ENCODE data around the gene CIRBP. TPM values are rescaled to one million over a fixed set of nuclear protein-coding genes. Genes with fewer than 3 reads are reported as not detected.

Gene CIRBP
- total and polyA plus RNA-seq, 2 of the 13 experiments (the other 11 are each of a cell fraction or from before 2014, with no cell fraction given), result 133 to 140 TPM

GRCh38 chr19:1259206-1259875 lies 9.8 kb upstream of the CIRBP start (continued):
- TF ChIP-seq ZNF609 (CRISPR knock-in tag; IDR thresholded peaks at IDR 0.05; ENCODE audit: borderline replicate concordance) (peak; percentile 82), ZKSCAN5 (CRISPR knock-in tag; IDR thresholded peaks at IDR 0.05) (no peak), SOX5 (CRISPR knock-in tag; IDR thresholded peaks at IDR 0.05; ENCODE audit: borderline replicate concordance) (peak; percentile 47; the same call in 1 of the 2 replicates), ZBTB39 (CRISPR knock-in tag; IDR thresholded peaks at IDR 0.05) (no peak), SALL1 (CRISPR knock-in tag; IDR thresholded peaks at IDR 0.05) (peak; percentile 82), ZNF879 (CRISPR knock-in tag; IDR thresholded peaks at IDR 0.05) (no peak), HOMEZ (CRISPR knock-in tag; IDR thresholded peaks at IDR 0.05; ENCODE audit: low read depth) (no peak), ZNF260 (CRISPR knock-in tag; IDR thresholded peaks at IDR 0.05; ENCODE audit: borderline replicate concordance, low read depth) (no peak), MAFG (CRISPR knock-in tag; IDR thresholded peaks at IDR 0.05) (no peak), CREBL2 (CRISPR knock-in tag; IDR thresholded peaks at IDR 0.05; ENCODE audit: borderline replicate concordance) (no peak), ZNF17 (CRISPR knock-in tag; IDR thresholded peaks at IDR 0.05) (no peak), ZSCAN20 (CRISPR knock-in tag; IDR thresholded peaks at IDR 0.05; ENCODE audit: borderline replicate concordance) (no peak), CEBPB (IDR thresholded peaks at IDR 0.05; ENCODE audit: borderline replicate concordance, low read depth, low read length) (no peak), MYPOP (CRISPR knock-in tag; IDR thresholded peaks at IDR 0.05) (peak; percentile 76), KAT2B (IDR thresholded peaks at IDR 0.05; ENCODE audit: borderline replicate concordance, low read depth, low read length) (no peak), IRX3 (CRISPR knock-in tag; IDR thresholded peaks at IDR 0.05; ENCODE audit: borderline replicate concordance, low read depth) (no peak; the same call in 1 of the 2 replicates), ZNF501 (CRISPR knock-in tag; IDR thresholded peaks at IDR 0.05) (peak; percentile 70; the same call in 1 of the 2 replicates)
- TF ChIP-seq, protein P1, sequence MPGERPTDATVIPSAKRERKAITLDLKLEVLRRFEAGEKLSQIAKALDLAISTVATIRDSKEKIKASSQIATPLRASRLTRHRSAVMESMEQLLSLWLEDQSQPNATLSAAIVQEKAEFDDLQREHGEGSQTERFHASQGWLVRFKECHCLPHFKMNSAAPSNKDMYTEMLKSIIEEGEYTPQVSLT (CRISPR knock-in tag; IDR thresholded peaks at IDR 0.05; ENCODE audit: borderline replicate concordance, low read depth), result no peak

Data from HepG2 (cell line).